PC-3 (cell line): ENCODE measurements around the gene CAMK4. TPM values are rescaled to one million over a fixed set of nuclear protein-coding genes. Genes with fewer than 3 reads are reported as not detected.

Experiments
- ATAC-seq: fragments of 200-7000 bp; cut with Tn5 transposase; 2 replicates; pipeline ENCODE4 v1.9.1; 2020; ENCODE audit warnings: mild to moderate bottlenecking, moderate library complexity
- BruUV-seq: library from RNA; stranded (reverse); fragments of 400-500 nt; replicated peaks from 2 replicates; lab custom pipeline; 2021; lab: Mats Ljungman, UMichigan
- CTCF ChIA-PET: fragments of 300-600 bp; sonication (Branson Sonifier 250); formaldehyde crosslinking; loops from one replicate; lab custom pipeline; 2022; ENCODE audit warnings: antibody characterized with exemption; lab: Charles Lee
- POLR2A ChIA-PET: fragments of 300-600 bp; sonication (Branson Sonifier 250); formaldehyde crosslinking; loops from one replicate; lab custom pipeline; 2022; ENCODE audit warnings: antibody characterized with exemption; ENCODE audit not compliant: unreplicated experiment; lab: Charles Lee
- DNase-seq: peaks from one replicate; pipeline ENCODE4 v3.0.0-alpha.2; 2015
- H2AFZ ChIP-seq: fragments of 300-600 bp; sonication (generic); 2 replicates; pipeline ENCODE4 v1.6.0; 2016; ENCODE audit warnings: antibody characterized with exemption, low read length
- H3F3A ChIP-seq: fragments of 300-600 bp; sonication (generic); one replicate; pipeline ENCODE4 v1.6.0; 2017; ENCODE audit warnings: antibody characterized with exemption, low read length, control low read depth, mild to moderate bottlenecking; ENCODE audit not compliant: unreplicated experiment
- H3K27ac ChIP-seq: fragments of 300-600 bp; sonication (generic); 2 replicates; pipeline ENCODE4 v1.5.1; 2016; ENCODE audit warnings: mild to moderate bottlenecking, low read length
- H3K27me3 ChIP-seq: fragments of 300-600 bp; sonication (generic); 2 replicates; pipeline ENCODE4 v1.6.1; 2016; ENCODE audit warnings: low read length, mixed read lengths
- H3K36me3 ChIP-seq: fragments of 300-600 bp; sonication (generic); 2 replicates; pipeline ENCODE4 v1.6.1; 2016; ENCODE audit warnings: low read depth, mixed run types, low read length, mixed read lengths
- H3K4me1 ChIP-seq: fragments of 300-600 bp; sonication (generic); 2 replicates; pipeline ENCODE4 v1.5.1; 2016; ENCODE audit warnings: low read length; ENCODE audit not compliant: insufficient read depth
- H3K4me2 ChIP-seq: fragments of 300-600 bp; sonication (generic); 2 replicates; pipeline ENCODE4 v1.6.0; 2016; ENCODE audit warnings: low read length
- H3K4me3 ChIP-seq: fragments of 300-600 bp; sonication (generic); 2 replicates; pipeline ENCODE4 v1.5.1; 2016; ENCODE audit warnings: mild to moderate bottlenecking, low read length, mixed read lengths
- H3K79me2 ChIP-seq: fragments of 300-600 bp; sonication (generic); 2 replicates; pipeline ENCODE4 v1.6.1; 2017; ENCODE audit warnings: low read length, mixed read lengths
- H3K9ac ChIP-seq: fragments of 300-600 bp; sonication (generic); 2 replicates; pipeline ENCODE4 v1.6.0; 2016; ENCODE audit warnings: mild to moderate bottlenecking, low read length
- H3K9me2 ChIP-seq: fragments of 300-600 bp; sonication (generic); replicated peaks from 2 replicates; pipeline ENCODE4 v1.6.1; 2016; ENCODE audit warnings: mixed run types, low read length, mixed read lengths
- H3K9me3 ChIP-seq: fragments of 300-600 bp; sonication (generic); 2 replicates; pipeline ENCODE4 v1.6.1; 2016; ENCODE audit warnings: low read length, mixed read lengths
- H4K20me1 ChIP-seq: fragments of 300-600 bp; sonication (generic); 2 replicates; pipeline ENCODE4 v1.6.1; 2016; ENCODE audit warnings: low read length, mixed read lengths
- CTCF ChIP-seq: fragments of 300-600 bp; sonication (generic); conservative IDR thresholded peaks from 2 replicates; pipeline ENCODE4 v1.5.1; 2017; ENCODE audit warnings: antibody characterized with exemption, low read depth, mild to moderate bottlenecking, low read length
- EZH2 ChIP-seq: fragments of 300-600 bp; sonication (generic); IDR thresholded peaks from one replicate; pipeline ENCODE4 v1.6.1; 2017; ENCODE audit warnings: antibody characterized with exemption, mild to moderate bottlenecking, low read length; ENCODE audit not compliant: unreplicated experiment
- EZH2phosphoT487 ChIP-seq: fragments of 300-600 bp; sonication (generic); IDR thresholded peaks from 2 replicates; pipeline ENCODE4 v1.6.1; 2018; ENCODE audit warnings: mild to moderate bottlenecking, antibody characterized with exemption, low read length, borderline replicate concordance
- intact Hi-C: fragments of 100-400 bp; cut with micrococcal nuclease; formaldehyde crosslinking; loops from 2 replicates; pipeline ENCODE4 v1.9.0; 2023
- total RNA-seq: library from RNA; depleted of rRNA; stranded (reverse); fragments of >200 nt; gene quantifications from 2 replicates; pipeline ENCODE4 v1.2.3, GENCODE V29; 2014

CAMK4 gene
- total RNA-seq, 1 experiment from 2014 or later: 0.55 TPM

- intact Hi-C loops: loop anchor here (5.0 kb wide), 1 partner anchor 245 kb away; the partner anchor contains the start of gene NREP
- TF ChIP-seq EZH2 (no peak), CTCF (no peak), EZH2phosphoT487 (no peak)
- Histone ChIP-seq H4K20me1 (no peaks in the 10 kb centered on the region), H3K36me3 (no peaks in the 10 kb centered on the region), H3K9me3 (no peaks in the 10 kb centered on the region), H3K4me3 (peak within 1 kb of the TSS; percentile 86), H3K4me1 (peaks cover 14% of the 10 kb centered on the region), H2AFZ (peak within 1 kb of the TSS; percentile 91), H3K27me3 (no peaks in the 10 kb centered on the region), H3K9me2 (no peaks in the 10 kb centered on the region), H3K27ac (peak within 1 kb of the TSS; percentile 93), H3K9ac (peak within 1 kb of the TSS; percentile 83), H3F3A (no peaks in the 10 kb centered on the region), H3K4me2 (peak within 1 kb of the TSS; percentile 83), H3K79me2 (peaks cover 23% of the 10 kb centered on the region; the same call in 1 of the 2 replicates)
- peak; percentile 95 for DNase-seq
- ATAC-seq: peak; percentile 96
- no TSS peak for BruUV-seq
- ChIA-PET CTCF (interaction anchor here (1.2 kb wide), 1 partner anchor 648 kb away, joined by 3 read pairs; no protein-coding TSS in a partner anchor), POLR2A (interaction anchor here (0.6 kb wide), 1 partner anchor 372 kb away, joined by 3 read pairs; no protein-coding TSS in a partner anchor)
These were observed 288.4 kb downstream of the CAMK4 start, which contains the start of gene STARD4 for GRCh38 chr5:111512375-111513130. TSS of gene STARD4 (minus strand) at chr5:111512535. CDS start at chr5:111507433, 5,102 bp downstream.

GRCh38 chr5:111513131-111513520 lies 288.9 kb downstream of the CAMK4 start:
- CTCF ChIA-PET: no interaction called here
- Histone ChIP-seq H3K9me3 (no peaks in the 10 kb centered on the region), H3K4me1 (peaks cover 14% of the 10 kb centered on the region), H3F3A (no peaks in the 10 kb centered on the region), H3K9me2 (no peaks in the 10 kb centered on the region), H3K4me3 (peak overlapping the region; percentile 86), H4K20me1 (no peaks in the 10 kb centered on the region), H3K79me2 (peaks cover 23% of the 10 kb centered on the region; the same call in 1 of the 2 replicates), H3K27ac (peak overlapping the region; percentile 93), H3K27me3 (no peaks in the 10 kb centered on the region), H2AFZ (peak overlapping the region; percentile 91), H3K4me2 (peak overlapping the region; percentile 83), H3K9ac (peak overlapping the region; percentile 76), H3K36me3 (no peaks in the 10 kb centered on the region)
- BruUV-seq: TSS peak; percentile 95
- DNase-seq (no peak), ATAC-seq (no peak; the same call in 1 of the 2 replicates)
- TF ChIP-seq EZH2 (no peak), EZH2phosphoT487 (no peak), CTCF (no peak)
- POLR2A ChIA-PET: interaction anchor here (0.6 kb wide), 1 partner anchor 372 kb away, joined by 3 read pairs; no protein-coding TSS in a partner anchor
- intact Hi-C loops: loop anchor here (5.0 kb wide), 1 partner anchor 244 kb away; the partner anchor contains the start of gene NREP
